GM10847 (cell line): ENCODE results near the gene DNAAF5.

Experiments
- POLR2A ChIP-seq: IDR thresholded peaks from 2 replicates; pipeline ENCODE4 v1.6.1; 2011; ENCODE audit not compliant: insufficient read length; ENCODE audit errors: extremely low read depth

The DNAAF5 gene

DNA sequence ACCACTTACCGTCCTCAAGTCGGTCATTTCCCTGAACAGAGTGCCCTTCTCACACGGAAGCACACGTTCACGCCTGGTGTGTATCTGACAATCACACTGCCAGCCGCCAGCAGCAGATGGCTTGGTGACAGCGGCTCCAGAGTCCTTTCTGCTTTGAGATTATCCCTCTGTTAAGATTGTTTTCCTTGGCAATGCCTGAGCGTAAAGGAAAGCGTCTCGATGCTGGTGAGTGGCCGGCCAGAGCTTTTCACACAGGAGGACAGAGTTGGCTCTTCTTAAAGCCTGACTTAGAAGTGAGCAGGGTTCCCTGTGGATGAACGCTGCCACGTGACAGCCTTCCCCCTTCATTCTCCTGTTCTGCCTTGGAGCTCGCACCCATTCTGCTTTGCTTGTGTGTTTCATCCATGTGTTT lies 22.6 kb downstream of the DNAAF5 start:
- TF ChIP-seq POLR2A: no peak

GRCh38 chr7:750111-750905 lies 23.8 kb downstream of the DNAAF5 start:
- no peak for TF ChIP-seq POLR2A

- TF ChIP-seq POLR2A: no peak
Observed at GRCh38 chr7:751826-752225, 25.3 kb downstream of the DNAAF5 start.

DNA sequence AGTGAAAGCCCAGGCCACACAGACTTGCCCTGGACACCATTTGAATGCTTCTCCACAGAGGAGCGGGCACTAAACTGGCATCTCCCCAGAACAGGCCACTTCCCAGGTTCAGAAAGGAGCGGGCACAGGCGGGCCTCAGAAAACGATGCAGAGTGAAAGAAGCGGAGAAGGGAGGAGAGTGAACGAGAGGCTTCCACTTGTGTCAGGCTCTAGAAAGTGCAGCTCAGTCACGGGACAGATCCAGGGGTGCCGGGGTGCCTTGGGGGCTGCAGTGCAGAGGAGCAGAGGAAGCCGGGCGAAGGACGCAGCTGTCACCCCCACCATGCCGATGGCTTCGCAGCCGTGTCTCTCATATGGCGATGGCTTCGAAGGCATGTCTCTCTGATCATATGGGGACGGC lies 26.7 kb downstream of the DNAAF5 start:
- no peak for TF ChIP-seq POLR2A

- TF ChIP-seq POLR2A: no peak
Observed at GRCh38 chr7:754531-755412, 28.3 kb downstream of the DNAAF5 start.

- TF ChIP-seq POLR2A: no peak
Observed at GRCh38 chr7:755413-755805, 28.9 kb downstream of the DNAAF5 start.

- no peak for TF ChIP-seq POLR2A
Observed at GRCh38 chr7:756231-756927, 29.9 kb downstream of the DNAAF5 start.

DNA sequence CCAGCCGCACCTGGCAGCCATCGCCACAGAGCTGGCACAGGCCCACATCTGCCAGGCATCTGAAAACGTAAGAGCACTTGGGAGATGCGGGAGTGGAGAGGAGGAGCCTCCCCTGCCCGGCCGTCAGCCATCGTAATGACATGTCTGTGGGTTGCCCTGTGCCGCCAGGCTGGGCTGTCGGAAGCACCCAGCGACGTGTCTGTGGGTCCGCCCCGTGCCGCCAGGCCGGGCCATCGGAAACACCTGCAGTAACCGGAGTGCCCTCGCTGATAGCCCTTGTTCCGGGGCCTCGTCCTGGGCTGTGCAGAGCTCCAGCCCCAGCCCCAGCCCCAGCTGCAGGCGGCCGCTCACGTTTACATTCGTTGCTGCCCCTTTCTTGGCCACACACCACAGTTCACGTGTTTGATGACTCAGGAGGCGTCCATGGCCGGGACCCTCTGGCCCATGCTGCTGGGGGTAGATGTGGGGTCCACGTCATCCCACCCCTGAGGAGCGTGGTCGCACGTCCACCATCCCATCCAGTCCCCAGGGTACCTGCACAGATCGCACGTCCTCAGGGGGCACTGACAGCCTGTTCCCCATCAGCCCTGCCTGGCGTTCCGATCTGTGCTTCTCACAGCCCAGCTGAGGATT lies 30.5 kb downstream of the DNAAF5 start:
- TF ChIP-seq POLR2A: no peak

DNA sequence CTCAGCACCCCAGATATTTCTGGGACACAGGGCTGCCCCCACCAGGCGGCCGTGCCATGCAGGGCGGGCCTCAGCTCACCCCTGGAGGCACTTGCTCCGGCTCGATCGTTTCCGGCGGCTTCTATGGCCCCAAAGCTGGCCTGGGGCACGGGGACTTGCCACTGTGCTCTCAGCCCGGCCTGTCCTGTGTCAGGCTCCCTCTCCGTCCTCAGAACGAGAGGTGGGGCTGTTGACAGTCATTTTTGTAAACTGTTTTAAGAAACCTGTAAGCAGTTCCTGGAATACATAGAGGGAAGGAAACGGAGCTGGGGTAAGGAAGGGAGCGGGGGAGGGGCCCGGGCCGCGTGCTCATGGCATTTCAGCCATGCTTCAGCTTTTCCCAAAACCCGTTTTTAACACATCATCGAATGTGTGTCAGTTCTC lies 31.3 kb downstream of the DNAAF5 start:
- TF ChIP-seq POLR2A: no peak

GRCh38 chr7:759569-759968 lies 33.1 kb downstream of the DNAAF5 start:
- TF ChIP-seq POLR2A: no peak

GRCh38 chr7:760006-760405 lies 33.5 kb downstream of the DNAAF5 start:
- no peak for TF ChIP-seq POLR2A

GRCh38 chr7:761101-761500 lies 34.6 kb downstream of the DNAAF5 start:
- TF ChIP-seq POLR2A: no peak

- no peak for TF ChIP-seq POLR2A
Observed at GRCh38 chr7:761631-762030, 35.1 kb downstream of the DNAAF5 start.

DNA sequence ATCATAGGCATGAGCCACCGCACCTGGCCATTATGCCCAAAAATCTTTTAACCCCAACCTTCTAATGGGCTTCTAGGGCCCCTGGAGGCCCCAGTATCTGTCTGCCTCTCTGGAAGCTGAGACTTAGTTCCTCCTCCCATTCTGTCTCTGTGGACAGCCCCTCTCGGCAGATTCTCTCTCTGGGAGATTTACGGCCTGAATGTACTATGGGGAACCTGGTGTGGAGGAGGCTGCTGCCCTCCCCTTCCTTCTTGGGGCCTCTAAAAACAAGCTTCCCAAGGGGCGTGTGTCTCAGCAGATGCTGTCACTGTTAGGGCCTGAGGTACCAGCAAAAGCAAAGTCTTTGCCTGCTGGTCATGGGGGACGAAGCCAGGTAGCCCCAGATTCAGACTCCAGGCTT lies 36.4 kb downstream of the DNAAF5 start:
- no peak for TF ChIP-seq POLR2A

DNA sequence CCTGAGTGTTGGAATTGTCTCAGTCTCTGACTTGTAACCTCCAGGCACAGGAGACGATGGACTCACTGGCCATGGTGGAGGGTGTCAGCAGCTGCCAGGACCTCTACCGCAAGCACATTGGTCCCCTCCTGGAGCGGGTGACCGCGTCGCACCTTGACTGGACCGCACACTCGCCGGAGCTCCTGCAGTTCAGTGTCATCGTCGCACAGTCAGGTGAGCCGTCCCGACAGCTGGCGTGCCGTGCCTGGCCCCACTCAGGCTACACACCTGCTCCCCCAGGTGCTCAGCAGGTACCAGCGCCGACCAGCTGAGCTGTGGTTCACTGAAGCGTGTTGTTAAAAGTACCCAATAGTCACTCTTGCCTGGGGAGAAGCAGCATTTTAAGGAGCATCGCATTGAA lies 37.3 kb downstream of the DNAAF5 start:
- TF ChIP-seq POLR2A: no peak
